DND-41 (cell line): ENCODE data around the gene PTPRK.

Experiments used
- ATAC-seq: fragments of 200-7000 bp; cut with Tn5 transposase; 3 replicates; pipeline ENCODE4 v1.9.1; 2021; ENCODE audit warnings: low read depth; ENCODE audit not compliant: insufficient read depth
- DNase-seq: peaks from one replicate; pipeline ENCODE4 v3.0.0-alpha.2; 2020
- H2AFZ ChIP-seq: 2 replicates; pipeline ENCODE4 v1.6.0; 2012; ENCODE audit warnings: low read depth, low read length
- H3K27ac ChIP-seq: 2 replicates; pipeline ENCODE4 v1.5.1; 2012; ENCODE audit warnings: low read length, inconsistent platforms
- H3K27me3 ChIP-seq: fragments of 200-600 bp; sonication (generic); 2 replicates; pipeline ENCODE4 v1.6.0; 2012; ENCODE audit warnings: low read length, mild to moderate bottlenecking, inconsistent platforms; ENCODE audit not compliant: insufficient read depth, poor library complexity
- H3K36me3 ChIP-seq: 2 replicates; pipeline ENCODE4 v1.5.1; 2012; ENCODE audit warnings: low read length, inconsistent platforms; ENCODE audit not compliant: insufficient read depth
- H3K4me1 ChIP-seq: 2 replicates; pipeline ENCODE4 v1.5.1; 2012; ENCODE audit warnings: mild to moderate bottlenecking, low read length; ENCODE audit not compliant: insufficient read depth
- H3K4me2 ChIP-seq: 2 replicates; pipeline ENCODE4 v1.6.0; 2012; ENCODE audit warnings: mild to moderate bottlenecking, moderate library complexity, low read length, inconsistent platforms; ENCODE audit not compliant: insufficient read depth
- H3K4me3 ChIP-seq, 2 experiments: fragments of 200-600 bp in 1 of 2; shearing (Covaris generic) in 1 of 2; 2 replicates each; pipeline ENCODE4 v1.5.1; 2012 to 2016; ENCODE audit warnings: inconsistent platforms in 2 of 2, low read length in 2 of 2, mild to moderate bottlenecking in 2 of 2, low read depth in 1 of 2, moderate library complexity in 1 of 2
- H3K79me2 ChIP-seq: 2 replicates; pipeline ENCODE4 v1.6.0; 2012; ENCODE audit warnings: low read length, inconsistent platforms; ENCODE audit not compliant: insufficient read depth
- H3K9ac ChIP-seq: 2 replicates; pipeline ENCODE4 v1.6.0; 2012; ENCODE audit warnings: low read depth, mild to moderate bottlenecking, inconsistent platforms, low read length, moderate library complexity
- H3K9me3 ChIP-seq: 2 replicates; pipeline ENCODE4 v1.5.1; 2012; ENCODE audit warnings: low read length, moderate library complexity, mild to moderate bottlenecking, inconsistent platforms; ENCODE audit not compliant: insufficient read depth, severe bottlenecking
- H4K20me1 ChIP-seq: 2 replicates; pipeline ENCODE4 v1.6.0; 2012; ENCODE audit warnings: low read length; ENCODE audit not compliant: insufficient read depth
- CTCF ChIP-seq: IDR thresholded peaks from 2 replicates; pipeline ENCODE4 v1.5.1; 2012; ENCODE audit warnings: borderline replicate concordance, low read length, moderate library complexity, mild to moderate bottlenecking; ENCODE audit not compliant: poor library complexity, severe bottlenecking; ENCODE audit errors: extremely low read depth
- EZH2 ChIP-seq: IDR thresholded peaks from 3 replicates; pipeline ENCODE4 v1.6.1; 2012; ENCODE audit warnings: borderline replicate concordance, low read depth, mild to moderate bottlenecking, moderate library complexity, low read length, inconsistent platforms; ENCODE audit not compliant: severe bottlenecking

The PTPRK gene

GRCh38 chr6:128310451-128310850 lies 209.9 kb downstream of the PTPRK start:
- H3K9me3 ChIP-seq, result no peaks in the 10 kb centered on the region
- H3K4me3 ChIP-seq, result no peak overlapping the region
- ATAC-seq (no peak), DNase-seq (no peak)
- 0 out of 2 replicates have a peak, but pooled peaks cover 3% of the 10 kb centered on the region for H3K4me1 ChIP-seq
- no peak overlapping the region for H3K4me2 ChIP-seq
- no peaks in the 10 kb centered on the region for H3K36me3 ChIP-seq
- H4K20me1 ChIP-seq, result no peaks in the 10 kb centered on the region
- no peaks in the 10 kb centered on the region for H3K79me2 ChIP-seq
- no peak overlapping the region for H3K27ac ChIP-seq
- no peak overlapping the region for H2AFZ ChIP-seq
- TF ChIP-seq EZH2 (no peak), CTCF (no peak)
- H3K27me3 ChIP-seq, result no peaks in the 10 kb centered on the region
- H3K9ac ChIP-seq, result no peak overlapping the region

GRCh38 chr6:128307671-128308070 lies 212.7 kb downstream of the PTPRK start:
- no peak overlapping the region for H3K27ac ChIP-seq
- H3K79me2 ChIP-seq, result no peaks in the 10 kb centered on the region
- H3K9me3 ChIP-seq, result no peaks in the 10 kb centered on the region
- ATAC-seq, result no peak
- H3K27me3 ChIP-seq, result no peaks in the 10 kb centered on the region
- 0 out of 2 replicates have a peak, but pooled peaks cover 3% of the 10 kb centered on the region for H3K4me1 ChIP-seq
- no peak for DNase-seq
- H2AFZ ChIP-seq, result no peak overlapping the region
- no peak overlapping the region for H3K9ac ChIP-seq
- H3K4me3 ChIP-seq, result no peak overlapping the region
- no peak overlapping the region for H3K4me2 ChIP-seq
- no peak for TF ChIP-seq EZH2
- no peak for TF ChIP-seq CTCF
- no peaks in the 10 kb centered on the region for H4K20me1 ChIP-seq
- H3K36me3 ChIP-seq, result no peaks in the 10 kb centered on the region

DNA sequence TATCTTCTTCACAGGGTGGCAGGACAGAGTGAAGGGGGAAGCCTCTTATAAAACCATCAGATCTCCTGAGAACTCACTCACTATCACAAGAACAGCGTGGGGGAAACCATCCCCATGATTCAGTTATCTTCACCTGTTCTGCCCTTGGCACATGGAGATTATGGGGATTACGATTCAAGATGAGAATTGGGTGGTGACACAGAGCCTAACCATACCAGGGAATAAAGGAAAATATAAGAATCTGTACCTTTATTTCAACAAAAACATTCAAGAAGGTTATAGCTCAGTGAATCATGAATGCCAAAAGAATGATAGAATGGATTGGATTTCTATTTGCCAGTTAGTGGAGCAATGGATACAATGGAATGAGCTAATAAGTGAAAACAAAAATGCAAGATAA lies 214.4 kb downstream of the PTPRK start:
- H3K4me3 ChIP-seq, result no peak overlapping the region
- no peak overlapping the region for H3K4me2 ChIP-seq
- H3K36me3 ChIP-seq, result no peaks in the 10 kb centered on the region
- no peak overlapping the region for H2AFZ ChIP-seq
- DNase-seq, result no peak
- no peak for ATAC-seq
- no peaks in the 10 kb centered on the region for H3K27me3 ChIP-seq
- no peaks in the 10 kb centered on the region for H4K20me1 ChIP-seq
- H3K9ac ChIP-seq, result no peak overlapping the region
- H3K27ac ChIP-seq, result no peak overlapping the region
- H3K79me2 ChIP-seq, result no peaks in the 10 kb centered on the region
- no peaks in the 10 kb centered on the region for H3K9me3 ChIP-seq
- TF ChIP-seq CTCF (no peak), EZH2 (no peak)
- H3K4me1 ChIP-seq, result no peaks in the 10 kb centered on the region

- Histone ChIP-seq H3K27me3 (no peaks in the 10 kb centered on the region), H3K4me1 (no peaks in the 10 kb centered on the region), H2AFZ (no peak overlapping the region), H3K4me2 (no peak overlapping the region), H3K9me3 (no peaks in the 10 kb centered on the region), H3K27ac (no peak overlapping the region), H3K36me3 (no peaks in the 10 kb centered on the region), H3K4me3 (no peak overlapping the region), H3K79me2 (no peaks in the 10 kb centered on the region), H3K9ac (no peak overlapping the region), H4K20me1 (no peaks in the 10 kb centered on the region)
- no peak for DNase-seq
- ATAC-seq, result no peak
- no peak for TF ChIP-seq EZH2
Observed at GRCh38 chr6:128305228-128305627, 215.2 kb downstream of the PTPRK start.
